ENCODE data around the gene PCTP. TPM values are rescaled to one million over a fixed set of nuclear protein-coding genes. Genes with fewer than 3 reads are reported as not detected.

PCTP gene
- total and polyA plus RNA-seq, 9 of the 15 experiments (the other 6 are each of a cell fraction or from before 2014, with no cell fraction given), result 10.9 to 62.3 (median 41.2) TPM

DNA sequence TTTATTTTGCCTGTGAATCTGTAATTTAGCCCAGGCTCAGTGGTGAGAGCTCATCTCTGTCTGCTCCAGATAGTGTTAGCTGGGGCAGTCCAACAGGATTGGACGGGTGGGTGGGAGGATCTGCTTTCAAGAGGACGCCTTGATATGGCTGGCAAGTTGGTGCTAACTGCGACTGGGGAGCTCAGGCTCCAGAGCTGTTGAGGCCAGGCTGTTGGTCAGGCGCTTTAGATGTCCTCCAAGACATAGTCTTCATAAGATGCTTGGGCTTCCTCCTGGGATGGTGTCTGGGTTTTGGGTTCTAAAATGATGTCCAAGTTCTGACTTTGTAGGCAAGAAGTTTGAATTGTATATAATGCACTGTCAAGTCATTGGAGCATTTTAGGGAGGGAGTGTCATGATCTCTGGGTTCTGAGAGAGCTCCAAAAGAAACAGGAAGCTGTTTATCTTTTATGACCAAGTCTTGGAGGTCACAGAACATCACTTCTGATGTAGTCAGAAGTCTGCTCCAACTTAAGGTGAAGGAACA is 12.8 kb upstream of the PCTP start (continued):
- TF ChIP-seq, protein P1, sequence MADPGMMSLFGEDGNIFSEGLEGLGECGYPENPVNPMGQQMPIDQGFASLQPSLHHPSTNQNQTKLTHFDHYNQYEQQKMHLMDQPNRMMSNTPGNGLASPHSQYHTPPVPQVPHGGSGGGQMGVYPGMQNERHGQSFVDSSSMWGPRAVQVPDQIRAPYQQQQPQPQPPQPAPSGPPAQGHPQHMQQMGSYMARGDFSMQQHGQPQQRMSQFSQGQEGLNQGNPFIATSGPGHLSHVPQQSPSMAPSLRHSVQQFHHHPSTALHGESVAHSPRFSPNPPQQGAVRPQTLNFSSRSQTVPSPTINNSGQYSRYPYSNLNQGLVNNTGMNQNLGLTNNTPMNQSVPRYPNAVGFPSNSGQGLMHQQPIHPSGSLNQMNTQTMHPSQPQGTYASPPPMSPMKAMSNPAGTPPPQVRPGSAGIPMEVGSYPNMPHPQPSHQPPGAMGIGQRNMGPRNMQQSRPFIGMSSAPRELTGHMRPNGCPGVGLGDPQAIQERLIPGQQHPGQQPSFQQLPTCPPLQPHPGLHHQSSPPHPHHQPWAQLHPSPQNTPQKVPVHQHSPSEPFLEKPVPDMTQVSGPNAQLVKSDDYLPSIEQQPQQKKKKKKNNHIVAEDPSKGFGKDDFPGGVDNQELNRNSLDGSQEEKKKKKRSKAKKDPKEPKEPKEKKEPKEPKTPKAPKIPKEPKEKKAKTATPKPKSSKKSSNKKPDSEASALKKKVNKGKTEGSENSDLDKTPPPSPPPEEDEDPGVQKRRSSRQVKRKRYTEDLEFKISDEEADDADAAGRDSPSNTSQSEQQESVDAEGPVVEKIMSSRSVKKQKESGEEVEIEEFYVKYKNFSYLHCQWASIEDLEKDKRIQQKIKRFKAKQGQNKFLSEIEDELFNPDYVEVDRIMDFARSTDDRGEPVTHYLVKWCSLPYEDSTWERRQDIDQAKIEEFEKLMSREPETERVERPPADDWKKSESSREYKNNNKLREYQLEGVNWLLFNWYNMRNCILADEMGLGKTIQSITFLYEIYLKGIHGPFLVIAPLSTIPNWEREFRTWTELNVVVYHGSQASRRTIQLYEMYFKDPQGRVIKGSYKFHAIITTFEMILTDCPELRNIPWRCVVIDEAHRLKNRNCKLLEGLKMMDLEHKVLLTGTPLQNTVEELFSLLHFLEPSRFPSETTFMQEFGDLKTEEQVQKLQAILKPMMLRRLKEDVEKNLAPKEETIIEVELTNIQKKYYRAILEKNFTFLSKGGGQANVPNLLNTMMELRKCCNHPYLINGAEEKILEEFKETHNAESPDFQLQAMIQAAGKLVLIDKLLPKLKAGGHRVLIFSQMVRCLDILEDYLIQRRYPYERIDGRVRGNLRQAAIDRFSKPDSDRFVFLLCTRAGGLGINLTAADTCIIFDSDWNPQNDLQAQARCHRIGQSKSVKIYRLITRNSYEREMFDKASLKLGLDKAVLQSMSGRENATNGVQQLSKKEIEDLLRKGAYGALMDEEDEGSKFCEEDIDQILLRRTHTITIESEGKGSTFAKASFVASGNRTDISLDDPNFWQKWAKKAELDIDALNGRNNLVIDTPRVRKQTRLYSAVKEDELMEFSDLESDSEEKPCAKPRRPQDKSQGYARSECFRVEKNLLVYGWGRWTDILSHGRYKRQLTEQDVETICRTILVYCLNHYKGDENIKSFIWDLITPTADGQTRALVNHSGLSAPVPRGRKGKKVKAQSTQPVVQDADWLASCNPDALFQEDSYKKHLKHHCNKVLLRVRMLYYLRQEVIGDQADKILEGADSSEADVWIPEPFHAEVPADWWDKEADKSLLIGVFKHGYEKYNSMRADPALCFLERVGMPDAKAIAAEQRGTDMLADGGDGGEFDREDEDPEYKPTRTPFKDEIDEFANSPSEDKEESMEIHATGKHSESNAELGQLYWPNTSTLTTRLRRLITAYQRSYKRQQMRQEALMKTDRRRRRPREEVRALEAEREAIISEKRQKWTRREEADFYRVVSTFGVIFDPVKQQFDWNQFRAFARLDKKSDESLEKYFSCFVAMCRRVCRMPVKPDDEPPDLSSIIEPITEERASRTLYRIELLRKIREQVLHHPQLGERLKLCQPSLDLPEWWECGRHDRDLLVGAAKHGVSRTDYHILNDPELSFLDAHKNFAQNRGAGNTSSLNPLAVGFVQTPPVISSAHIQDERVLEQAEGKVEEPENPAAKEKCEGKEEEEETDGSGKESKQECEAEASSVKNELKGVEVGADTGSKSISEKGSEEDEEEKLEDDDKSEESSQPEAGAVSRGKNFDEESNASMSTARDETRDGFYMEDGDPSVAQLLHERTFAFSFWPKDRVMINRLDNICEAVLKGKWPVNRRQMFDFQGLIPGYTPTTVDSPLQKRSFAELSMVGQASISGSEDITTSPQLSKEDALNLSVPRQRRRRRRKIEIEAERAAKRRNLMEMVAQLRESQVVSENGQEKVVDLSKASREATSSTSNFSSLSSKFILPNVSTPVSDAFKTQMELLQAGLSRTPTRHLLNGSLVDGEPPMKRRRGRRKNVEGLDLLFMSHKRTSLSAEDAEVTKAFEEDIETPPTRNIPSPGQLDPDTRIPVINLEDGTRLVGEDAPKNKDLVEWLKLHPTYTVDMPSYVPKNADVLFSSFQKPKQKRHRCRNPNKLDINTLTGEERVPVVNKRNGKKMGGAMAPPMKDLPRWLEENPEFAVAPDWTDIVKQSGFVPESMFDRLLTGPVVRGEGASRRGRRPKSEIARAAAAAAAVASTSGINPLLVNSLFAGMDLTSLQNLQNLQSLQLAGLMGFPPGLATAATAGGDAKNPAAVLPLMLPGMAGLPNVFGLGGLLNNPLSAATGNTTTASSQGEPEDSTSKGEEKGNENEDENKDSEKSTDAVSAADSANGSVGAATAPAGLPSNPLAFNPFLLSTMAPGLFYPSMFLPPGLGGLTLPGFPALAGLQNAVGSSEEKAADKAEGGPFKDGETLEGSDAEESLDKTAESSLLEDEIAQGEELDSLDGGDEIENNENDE (IDR thresholded peaks at IDR 0.05; ENCODE audit: low read depth, low read length), result no peak
- no peak for TF ChIP-seq ZNF165 (CRISPR knock-in tag; IDR thresholded peaks at IDR 0.05; ENCODE audit: borderline replicate concordance)
- TF ChIP-seq, protein P2, sequence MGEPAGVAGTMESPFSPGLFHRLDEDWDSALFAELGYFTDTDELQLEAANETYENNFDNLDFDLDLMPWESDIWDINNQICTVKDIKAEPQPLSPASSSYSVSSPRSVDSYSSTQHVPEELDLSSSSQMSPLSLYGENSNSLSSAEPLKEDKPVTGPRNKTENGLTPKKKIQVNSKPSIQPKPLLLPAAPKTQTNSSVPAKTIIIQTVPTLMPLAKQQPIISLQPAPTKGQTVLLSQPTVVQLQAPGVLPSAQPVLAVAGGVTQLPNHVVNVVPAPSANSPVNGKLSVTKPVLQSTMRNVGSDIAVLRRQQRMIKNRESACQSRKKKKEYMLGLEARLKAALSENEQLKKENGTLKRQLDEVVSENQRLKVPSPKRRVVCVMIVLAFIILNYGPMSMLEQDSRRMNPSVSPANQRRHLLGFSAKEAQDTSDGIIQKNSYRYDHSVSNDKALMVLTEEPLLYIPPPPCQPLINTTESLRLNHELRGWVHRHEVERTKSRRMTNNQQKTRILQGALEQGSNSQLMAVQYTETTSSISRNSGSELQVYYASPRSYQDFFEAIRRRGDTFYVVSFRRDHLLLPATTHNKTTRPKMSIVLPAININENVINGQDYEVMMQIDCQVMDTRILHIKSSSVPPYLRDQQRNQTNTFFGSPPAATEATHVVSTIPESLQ (CRISPR knock-in tag; IDR thresholded peaks at IDR 0.05), result no peak
- no peak for TF ChIP-seq DDX20 (tag; IDR thresholded peaks at IDR 0.05; ENCODE audit: low read depth)
- no peak for TF ChIP-seq ZNF23 (CRISPR knock-in tag; IDR thresholded peaks at IDR 0.05)
- no peak for TF ChIP-seq PURB (CRISPR knock-in tag; IDR thresholded peaks at IDR 0.05; ENCODE audit: low read depth)
- no peak for TF ChIP-seq RAD21 (CRISPR knock-in tag; conservative IDR thresholded peaks at IDR 0.05 in 1 of 2, IDR thresholded peaks at IDR 0.05 in 1 of 2)
- no peak for TF ChIP-seq ZNF583 (CRISPR knock-in tag; IDR thresholded peaks at IDR 0.05)
- TF ChIP-seq ZNF143 (CRISPR knock-in tag; IDR thresholded peaks at IDR 0.05), result no peak
- TF ChIP-seq RBBP5 (IDR thresholded peaks at IDR 0.05; ENCODE audit: borderline replicate concordance, insufficient read depth, low read length, poor library complexity, severe bottlenecking), result peak; percentile 62
- no peak; the same call in 1 of the 2 replicates for TF ChIP-seq ZEB2 (IDR thresholded peaks at IDR 0.05)
- TF ChIP-seq, protein P3, sequence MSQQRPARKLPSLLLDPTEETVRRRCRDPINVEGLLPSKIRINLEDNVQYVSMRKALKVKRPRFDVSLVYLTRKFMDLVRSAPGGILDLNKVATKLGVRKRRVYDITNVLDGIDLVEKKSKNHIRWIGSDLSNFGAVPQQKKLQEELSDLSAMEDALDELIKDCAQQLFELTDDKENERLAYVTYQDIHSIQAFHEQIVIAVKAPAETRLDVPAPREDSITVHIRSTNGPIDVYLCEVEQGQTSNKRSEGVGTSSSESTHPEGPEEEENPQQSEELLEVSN (IDR thresholded peaks at IDR 0.05; ENCODE audit: borderline replicate concordance in 1 of 2, extremely low read depth in 1 of 2, insufficient read depth in 1 of 2, insufficient read length in 1 of 2, low read depth in 1 of 2, low read length in 1 of 2, poor library complexity in 1 of 2, severe bottlenecking in 1 of 2), result peak in 1 of 2 experiments; percentile 32
- no peak for TF ChIP-seq NR3C1 (CRISPR knock-in tag; IDR thresholded peaks at IDR 0.05)
